Stomach smooth muscle (tissue), 2 donors: ENCODE measurements around the gene OR52K1.

ENCODE experiments used
- H3K27ac ChIP-seq: one replicate; pipeline ENCODE4 v1.7.0; 2013; ENCODE audit warnings: mild to moderate bottlenecking, low read length, inconsistent platforms
- H3K27me3 ChIP-seq, 2 donors: one replicate each; pipeline ENCODE4 v1.7.0; 2013; ENCODE audit warnings: low read length in 2 of 2; ENCODE audit not compliant: insufficient read depth in 2 of 2, control insufficient read depth in 1 of 2
- H3K36me3 ChIP-seq, 2 donors: one replicate each; pipeline ENCODE4 v1.7.0; 2013; ENCODE audit warnings: low read length in 2 of 2; ENCODE audit not compliant: control insufficient read depth in 2 of 2, insufficient read depth in 2 of 2
- H3K4me1 ChIP-seq: one replicate; pipeline ENCODE4 v1.7.0; 2013; ENCODE audit warnings: low read length; ENCODE audit not compliant: control insufficient read depth, insufficient read depth
- H3K4me3 ChIP-seq, 2 donors: one replicate each; pipeline ENCODE4 v1.7.0; 2013; ENCODE audit warnings: low read length in 2 of 2
- H3K9ac ChIP-seq, 2 donors: one replicate each; pipeline ENCODE4 v1.7.0; 2013; ENCODE audit warnings: low read length in 2 of 2, mild to moderate bottlenecking in 1 of 2
- H3K9me3 ChIP-seq, 2 donors: one replicate each; pipeline ENCODE4 v1.7.0; 2013; ENCODE audit warnings: low read length in 2 of 2; ENCODE audit not compliant: control insufficient read depth in 2 of 2
- donor health status: healthy.
- donor health status: Pancreatic carcinoma.

The OR52K1 gene

GRCh38 chr11:4491878-4492606 lies 9.6 kb downstream of the OR52K1 start:
- Histone ChIP-seq H3K36me3 (no peaks in the 10 kb centered on the region), H3K27ac (no peak overlapping the region), H3K9me3 (no peaks in the 10 kb centered on the region), H3K4me3 (no peak overlapping the region), H3K27me3 (no peaks in the 10 kb centered on the region), H3K9ac (no peak overlapping the region), H3K4me1 (no peaks in the 10 kb centered on the region)

GRCh38 chr11:4493480-4493818 lies 11.0 kb downstream of the OR52K1 start:
- H3K9me3 ChIP-seq, result no peaks in the 10 kb centered on the region
- no peaks in the 10 kb centered on the region for H3K4me1 ChIP-seq
- H3K36me3 ChIP-seq, result no peaks in the 10 kb centered on the region
- H3K27me3 ChIP-seq, result no peaks in the 10 kb centered on the region
- H3K27ac ChIP-seq, result no peak overlapping the region
- H3K9ac ChIP-seq, result no peak overlapping the region
- H3K4me3 ChIP-seq, result no peak overlapping the region

- H3K36me3 ChIP-seq, result no peaks in the 10 kb centered on the region
- H3K4me1 ChIP-seq, result no peaks in the 10 kb centered on the region
- no peak overlapping the region for H3K9ac ChIP-seq
- no peaks in the 10 kb centered on the region for H3K27me3 ChIP-seq
- no peak overlapping the region for H3K27ac ChIP-seq
- H3K4me3 ChIP-seq, result no peak overlapping the region
- no peaks in the 10 kb centered on the region for H3K9me3 ChIP-seq
Observed at GRCh38 chr11:4495487-4495886, 13.0 kb downstream of the OR52K1 start.

- no peaks in the 10 kb centered on the region for H3K4me1 ChIP-seq
Observed at GRCh38 chr11:4495986-4496385, 13.5 kb downstream of the OR52K1 start.

GRCh38 chr11:4496557-4497248 lies 14.3 kb downstream of the OR52K1 start:
- no peaks in the 10 kb centered on the region for H3K4me1 ChIP-seq
- no peaks in the 10 kb centered on the region for H3K9me3 ChIP-seq
- H3K27ac ChIP-seq, result no peak overlapping the region
- no peaks in the 10 kb centered on the region for H3K36me3 ChIP-seq
- H3K27me3 ChIP-seq, result no peaks in the 10 kb centered on the region
- H3K4me3 ChIP-seq, result no peak overlapping the region
- H3K9ac ChIP-seq, result no peak overlapping the region

More at GRCh38 chr11:4495986-4496385, 13.5 kb downstream of the OR52K1 start:
- no peaks in the 10 kb centered on the region for H3K9me3 ChIP-seq
- no peaks in the 10 kb centered on the region for H3K27me3 ChIP-seq
- H3K4me3 ChIP-seq, result no peak overlapping the region
- H3K9ac ChIP-seq, result no peak overlapping the region
- H3K27ac ChIP-seq, result no peak overlapping the region
- H3K36me3 ChIP-seq, result no peaks in the 10 kb centered on the region

- Histone ChIP-seq H3K27ac (no peak overlapping the region), H3K27me3 (peaks cover 0 to 2% of the 10 kb centered on the region in 2 donors), H3K36me3 (no peaks in the 10 kb centered on the region), H3K4me3 (no peak overlapping the region), H3K9ac (no peak overlapping the region), H3K4me1 (peaks cover 3% of the 10 kb centered on the region), H3K9me3 (no peaks in the 10 kb centered on the region)
Observed at GRCh38 chr11:4508886-4509285, 26.4 kb downstream of the OR52K1 start.

- H3K27ac ChIP-seq, result no peak overlapping the region
- H3K4me3 ChIP-seq, result no peak overlapping the region
- peaks cover 3% of the 10 kb centered on the region for H3K4me1 ChIP-seq
- H3K36me3 ChIP-seq, result no peaks in the 10 kb centered on the region
- no peak overlapping the region for H3K9ac ChIP-seq
- no peaks in the 10 kb centered on the region for H3K9me3 ChIP-seq
- H3K27me3 ChIP-seq, result no peaks in the 10 kb centered on the region
Observed at GRCh38 chr11:4511282-4512245, 29.1 kb downstream of the OR52K1 start.

GRCh38 chr11:4514196-4514595 lies 31.8 kb downstream of the OR52K1 start:
- no peaks in the 10 kb centered on the region for H3K27me3 ChIP-seq
- no peaks in the 10 kb centered on the region for H3K36me3 ChIP-seq
- H3K9ac ChIP-seq, result no peak overlapping the region
- no peak overlapping the region for H3K27ac ChIP-seq
- no peaks in the 10 kb centered on the region for H3K9me3 ChIP-seq
- H3K4me1 ChIP-seq, result peaks cover 3% of the 10 kb centered on the region
- no peak overlapping the region for H3K4me3 ChIP-seq

- no peak overlapping the region for H3K4me3 ChIP-seq
- H3K36me3 ChIP-seq, result no peaks in the 10 kb centered on the region
- H3K9ac ChIP-seq, result no peak overlapping the region
- H3K27ac ChIP-seq, result no peak overlapping the region
- H3K27me3 ChIP-seq, result no peaks in the 10 kb centered on the region
- H3K9me3 ChIP-seq, result no peaks in the 10 kb centered on the region
- H3K4me1 ChIP-seq, result no peaks in the 10 kb centered on the region
Observed at GRCh38 chr11:4522339-4522738, 39.9 kb downstream of the OR52K1 start.

GRCh38 chr11:4522752-4523151 lies 40.3 kb downstream of the OR52K1 start:
- H3K4me3 ChIP-seq, result no peak overlapping the region
- H3K27ac ChIP-seq, result no peak overlapping the region
- H3K9ac ChIP-seq, result no peak overlapping the region
- no peaks in the 10 kb centered on the region for H3K36me3 ChIP-seq
- no peaks in the 10 kb centered on the region for H3K9me3 ChIP-seq
- H3K4me1 ChIP-seq, result no peaks in the 10 kb centered on the region
- no peaks in the 10 kb centered on the region for H3K27me3 ChIP-seq
